Kidney epithelial cell (primary cell): Measurements from ENCODE around the gene PAF1. TPM values are rescaled to one million over a fixed set of nuclear protein-coding genes. Genes with fewer than 3 reads are reported as not detected.

Experiments used
- DNase-seq: peaks from one replicate; pipeline ENCODE4 v3.0.0-alpha.2; 2010; ENCODE audit warnings: low read depth
- H3K27me3 ChIP-seq: 2 replicates; pipeline ENCODE4 v1.6.0; 2011; ENCODE audit warnings: low read length; ENCODE audit not compliant: control insufficient read depth, insufficient read depth
- H3K36me3 ChIP-seq: 2 replicates; pipeline ENCODE4 v1.5.1; 2011; ENCODE audit warnings: low read length; ENCODE audit not compliant: control insufficient read depth, insufficient read depth
- H3K4me3 ChIP-seq: 2 replicates; pipeline ENCODE4 v1.5.1; 2011; ENCODE audit warnings: low read depth, mild to moderate bottlenecking, control low read depth, low read length
- CTCF ChIP-seq: IDR thresholded peaks from 2 replicates; pipeline ENCODE4 v1.5.1; 2011; ENCODE audit warnings: mild to moderate bottlenecking, moderate library complexity, low read length, control low read depth, inconsistent platforms; ENCODE audit not compliant: insufficient read depth, poor library complexity, severe bottlenecking
- total RNA-seq: library from RNA; depleted of rRNA; stranded (reverse); fragments of >200 nt; gene quantifications from 2 replicates; pipeline ENCODE4 v1.2.3, GENCODE V29; 2015

The PAF1 gene
- total RNA-seq, 1 donor from 2014 or later = 44.6 TPM

- no peak overlapping the region for H3K4me3 ChIP-seq
- no peak for TF ChIP-seq CTCF
- no peaks in the 10 kb centered on the region for H3K27me3 ChIP-seq
- DNase-seq = no peak
- peaks cover 1% of the 10 kb centered on the region for H3K36me3 ChIP-seq
Measured at GRCh38 chr19:39410831-39411080, 19.9 kb upstream of the PAF1 start.

- H3K4me3 ChIP-seq = peak overlapping the region; percentile 64
- H3K27me3 ChIP-seq = no peaks in the 10 kb centered on the region
- peaks cover 1% of the 10 kb centered on the region for H3K36me3 ChIP-seq
- no peak for DNase-seq
- TF ChIP-seq CTCF = no peak
Measured at GRCh38 chr19:39410017-39410830, 19.3 kb upstream of the PAF1 start.

GRCh38 chr19:39409208-39410016 is 18.5 kb upstream of the PAF1 start:
- TF ChIP-seq CTCF = no peak
- Histone ChIP-seq H3K36me3 (peaks cover 1% of the 10 kb centered on the region), H3K27me3 (no peaks in the 10 kb centered on the region), H3K4me3 (peak overlapping the region; percentile 64)
- no peak for DNase-seq

- no peak for TF ChIP-seq CTCF
- DNase-seq = no peak
Measured at GRCh38 chr19:39408392-39409207, 17.7 kb upstream of the PAF1 start.

GRCh38 chr19:39407660-39408391 is 16.9 kb upstream of the PAF1 start:
- no peak for DNase-seq
- TF ChIP-seq CTCF = no peak
- no peaks in the 10 kb centered on the region for H3K27me3 ChIP-seq
- peaks cover 1% of the 10 kb centered on the region for H3K36me3 ChIP-seq
- H3K4me3 ChIP-seq = peak overlapping the region; percentile 95

More at GRCh38 chr19:39408392-39409207, 17.7 kb upstream of the PAF1 start:
- Histone ChIP-seq H3K36me3 (peaks cover 1% of the 10 kb centered on the region), H3K27me3 (no peaks in the 10 kb centered on the region), H3K4me3 (peak overlapping the region; percentile 95)
